ENCODE measurements around the gene RHBDF1.

RHBDF1 gene

DNA sequence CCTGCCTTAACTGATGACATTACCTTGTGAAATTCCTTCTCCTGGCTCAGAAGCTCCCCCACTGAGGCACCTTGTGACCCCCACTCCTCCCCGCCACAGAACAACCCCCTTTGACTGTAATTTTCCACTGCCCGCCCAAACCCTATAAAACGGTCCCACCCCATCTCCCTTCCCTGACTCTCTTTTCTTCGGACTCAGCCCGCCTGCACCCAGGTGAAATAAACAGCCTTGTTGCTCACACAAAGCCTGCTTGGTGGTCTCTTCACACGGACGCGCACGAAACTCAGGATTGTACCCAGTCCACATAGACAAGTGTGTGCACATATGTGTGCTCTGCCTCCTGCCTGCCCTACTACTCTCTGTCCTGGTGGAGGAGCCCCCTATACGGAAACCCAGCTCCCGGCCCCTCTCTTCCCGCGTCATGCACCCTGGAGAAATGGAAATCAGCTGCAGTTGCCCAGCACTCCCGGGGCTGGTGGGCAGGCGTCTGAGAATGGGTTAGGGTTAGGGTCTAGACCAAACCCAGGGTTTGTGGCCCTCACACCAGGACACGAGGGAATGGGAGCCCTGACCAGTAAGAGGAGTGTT lies 2.4 kb upstream of the RHBDF1 start:
- peak; percentile 2 for TF ChIP-seq CTCF (IDR thresholded peaks at IDR 0.05; ENCODE audit: low read depth, low read length, missing control alignments)
- in situ Hi-C loops (cut with HindIII; ENCODE audit: low sequenced_read_pairs): no loop called here
- no peak overlapping the region for H3K4me3 ChIP-seq (ENCODE audit: low read depth, low read length)
- DNase-seq (ENCODE audit: low read depth): no peak

GRCh38 chr16:74051-74746 lies 1.8 kb upstream of the RHBDF1 start:
- in situ Hi-C loops (cut with HindIII; ENCODE audit: low sequenced_read_pairs): no loop called here
- H3K4me3 ChIP-seq (ENCODE audit: low read depth, low read length): no peak overlapping the region
- no peak for DNase-seq (ENCODE audit: low read depth)
- TF ChIP-seq CTCF (IDR thresholded peaks at IDR 0.05; ENCODE audit: low read depth, low read length, missing control alignments): no peak

- no peak for DNase-seq (ENCODE audit: low read depth)
- in situ Hi-C loops (cut with HindIII; ENCODE audit: low sequenced_read_pairs): no loop called here
- TF ChIP-seq CTCF (IDR thresholded peaks at IDR 0.05; ENCODE audit: low read depth, low read length, missing control alignments): peak; percentile 4
- H3K4me3 ChIP-seq (ENCODE audit: low read depth, low read length): peak overlapping the region; percentile 59
Observed at GRCh38 chr16:71540-72401, 660 bp downstream of the RHBDF1 start.

- no peak for TF ChIP-seq CTCF (IDR thresholded peaks at IDR 0.05; ENCODE audit: low read depth, low read length, missing control alignments)
- peak overlapping the region; percentile 59 for H3K4me3 ChIP-seq (ENCODE audit: low read depth, low read length)
- no peak for DNase-seq (ENCODE audit: low read depth)
- in situ Hi-C loops (cut with HindIII; ENCODE audit: low sequenced_read_pairs): no loop called here
Observed at GRCh38 chr16:71210-71539, 1.3 kb downstream of the RHBDF1 start.

DNA sequence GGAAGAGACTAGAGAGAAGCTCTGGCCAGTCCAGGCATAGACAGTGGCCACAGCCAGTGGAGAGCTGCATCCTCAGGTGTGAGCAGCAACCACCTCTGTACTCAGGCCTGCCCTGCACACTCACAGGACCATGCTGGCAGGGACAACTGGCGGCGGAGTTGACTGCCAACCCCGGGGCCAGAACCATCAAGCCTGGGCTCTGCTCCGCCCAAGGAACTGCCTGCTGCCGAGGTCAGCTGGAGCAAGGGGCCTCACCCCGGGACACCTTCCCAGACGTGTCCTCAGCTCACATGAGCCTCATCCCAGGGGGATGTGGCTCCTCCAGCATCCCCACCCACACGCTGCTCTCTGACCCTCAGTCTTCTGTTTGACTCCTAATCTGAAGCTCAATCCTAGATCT lies 3.2 kb downstream of the RHBDF1 start:
- H3K4me3 ChIP-seq (ENCODE audit: low read depth, low read length): no peak overlapping the region
- DNase-seq (ENCODE audit: low read depth): no peak
- no peak for TF ChIP-seq CTCF (IDR thresholded peaks at IDR 0.05; ENCODE audit: low read depth, low read length, missing control alignments)

DNA sequence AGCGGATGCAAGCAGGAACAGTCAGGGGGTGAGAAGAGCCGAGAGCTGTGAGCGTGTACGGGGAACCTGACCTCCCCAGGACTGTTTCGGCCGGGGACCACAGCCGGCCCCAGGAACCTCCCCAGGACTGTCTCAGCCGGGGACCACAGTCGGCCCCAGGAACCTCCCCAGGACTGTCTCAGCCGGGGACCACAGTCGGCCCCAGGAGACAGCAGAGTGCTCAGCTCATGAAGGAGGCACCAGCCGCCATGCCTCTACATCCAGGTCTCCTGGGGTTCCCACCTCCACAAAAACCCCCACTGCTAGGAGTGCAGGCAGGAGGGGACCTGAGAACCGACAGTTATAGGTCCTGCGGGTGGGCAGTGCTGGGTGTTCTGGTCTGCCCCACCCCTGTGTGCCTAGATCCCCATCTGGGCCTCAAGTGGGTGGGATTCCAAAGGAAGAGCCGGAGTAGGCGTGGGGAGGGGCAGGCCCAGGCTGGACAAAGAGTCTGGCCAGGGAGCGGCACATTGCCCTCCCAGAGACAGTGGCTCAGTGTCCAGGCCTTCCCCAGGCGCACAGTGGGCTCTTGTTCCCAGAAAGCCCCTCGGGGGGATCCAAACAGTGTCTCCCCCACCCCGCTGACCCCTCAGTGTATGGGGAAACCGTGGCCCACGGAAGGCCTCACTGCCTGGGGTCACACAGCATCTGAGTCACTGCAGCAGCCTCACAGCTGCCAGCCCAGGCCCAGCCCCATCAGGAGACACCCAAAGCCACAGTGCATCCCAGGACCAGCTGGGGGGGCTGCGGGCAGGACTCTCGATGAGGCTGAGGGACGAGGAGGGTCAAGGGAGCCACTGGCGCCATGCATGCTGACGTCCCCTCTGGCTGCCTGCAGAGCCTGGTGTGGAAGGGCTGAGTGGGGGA lies 4.3 kb downstream of the RHBDF1 start:
- in situ Hi-C loops (cut with HindIII; ENCODE audit: low sequenced_read_pairs): no loop called here
- no peak overlapping the region for H3K4me3 ChIP-seq (ENCODE audit: low read depth, low read length)

More for the DNA sequence above, 3.2 kb downstream of the RHBDF1 start:
- in situ Hi-C loops (cut with HindIII; ENCODE audit: low sequenced_read_pairs): no loop called here

More for the DNA sequence above, 4.3 kb downstream of the RHBDF1 start:
- TF ChIP-seq CTCF (IDR thresholded peaks at IDR 0.05; ENCODE audit: low read depth, low read length, missing control alignments): no peak
- DNase-seq (ENCODE audit: low read depth): no peak
